GM12891 (cell line): ENCODE data around the gene CMTM3.

Experiments
- PAX5 ChIP-seq: IDR thresholded peaks from 2 replicates; pipeline ENCODE4 v1.6.1; 2011; ENCODE audit warnings: low read length, moderate library complexity, mild to moderate bottlenecking; ENCODE audit not compliant: insufficient read depth, severe bottlenecking
- POLR2A ChIP-seq: IDR thresholded peaks from 2 replicates; pipeline ENCODE4 v1.6.1; 2011; ENCODE audit warnings: low read depth, low read length, control low read depth
- POLR2AphosphoS5 ChIP-seq: IDR thresholded peaks from 2 replicates; pipeline ENCODE4 v1.6.1; 2011; ENCODE audit warnings: low read depth, low read length, control low read depth

DNA sequence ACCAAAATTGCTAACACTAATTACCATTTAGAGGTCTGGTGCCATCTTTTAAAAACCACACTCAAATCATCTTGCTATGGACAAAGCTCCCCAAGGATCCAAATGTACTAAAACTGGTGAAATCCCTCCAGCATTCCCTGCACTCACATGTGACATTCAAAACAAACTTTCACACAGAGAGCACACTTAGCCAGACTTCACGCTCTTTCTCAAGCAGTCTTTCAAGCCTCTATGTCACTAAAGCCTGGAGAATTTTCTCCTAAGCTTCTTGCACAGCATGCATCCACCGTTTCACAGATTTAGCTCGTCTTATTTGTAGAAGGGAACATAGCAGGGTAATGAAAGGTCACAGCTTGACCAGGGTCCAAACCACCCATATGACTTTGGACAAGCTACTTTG, 19.3 kb downstream of the CMTM3 start:
- no peak for TF ChIP-seq POLR2AphosphoS5
- no peak for TF ChIP-seq PAX5
- no peak for TF ChIP-seq POLR2A
